ENCODE measurements around the gene TSC2.

The TSC2 gene

GRCh38 chr16:2058872-2059271 is 11.1 kb downstream of the TSC2 start:
- H3K4me3 ChIP-seq (ENCODE audit: low read length), result no peak overlapping the region

GRCh38 chr16:2060346-2060745 is 12.6 kb downstream of the TSC2 start:
- no peak for DNase-seq (ENCODE audit: low read depth, low spot score)
- no peak overlapping the region for H3K4me3 ChIP-seq (ENCODE audit: low read length)

More at GRCh38 chr16:2058872-2059271, 11.1 kb downstream of the TSC2 start:
- no peak for DNase-seq (ENCODE audit: low read depth, low spot score)

- no peak overlapping the region for H3K4me3 ChIP-seq (ENCODE audit: low read length)
These were observed 13.2 kb downstream of the TSC2 start for GRCh38 chr16:2061023-2061422.

GRCh38 chr16:2061526-2061925 is 13.7 kb downstream of the TSC2 start:
- no peak overlapping the region for H3K4me3 ChIP-seq (ENCODE audit: low read length)
- no peak for DNase-seq (ENCODE audit: low read depth, low spot score)

More at GRCh38 chr16:2061023-2061422, 13.2 kb downstream of the TSC2 start:
- no peak for DNase-seq (ENCODE audit: low read depth, low spot score)

GRCh38 chr16:2062801-2063200 is 15.0 kb downstream of the TSC2 start:
- H3K4me3 ChIP-seq (ENCODE audit: low read length), result no peak overlapping the region
- DNase-seq (ENCODE audit: low read depth, low spot score), result no peak

- H3K4me3 ChIP-seq (ENCODE audit: low read length), result no peak overlapping the region
- DNase-seq (ENCODE audit: low read depth, low spot score), result no peak
These were observed 16.1 kb downstream of the TSC2 start for GRCh38 chr16:2063861-2064260.

GRCh38 chr16:2064368-2064945 is 16.7 kb downstream of the TSC2 start:
- H3K4me3 ChIP-seq (ENCODE audit: low read length), result no peak overlapping the region
- DNase-seq (ENCODE audit: low read depth, low spot score), result no peak

GRCh38 chr16:2066139-2066538 is 18.4 kb downstream of the TSC2 start:
- DNase-seq (ENCODE audit: low read depth, low spot score), result no peak
- no peak overlapping the region for H3K4me3 ChIP-seq (ENCODE audit: low read length)

GRCh38 chr16:2070576-2071453 is 23.0 kb downstream of the TSC2 start:
- H3K4me3 ChIP-seq (ENCODE audit: low read length), result no peak overlapping the region

GRCh38 chr16:2071454-2072202 is 23.8 kb downstream of the TSC2 start:
- H3K4me3 ChIP-seq (ENCODE audit: low read length), result no peak overlapping the region

More at GRCh38 chr16:2070576-2071453, 23.0 kb downstream of the TSC2 start:
- DNase-seq (ENCODE audit: low read depth, low spot score), result no peak

GRCh38 chr16:2072926-2073325 is 25.1 kb downstream of the TSC2 start:
- no peak overlapping the region for H3K4me3 ChIP-seq (ENCODE audit: low read length)
- DNase-seq (ENCODE audit: low read depth, low spot score), result no peak

More at GRCh38 chr16:2071454-2072202, 23.8 kb downstream of the TSC2 start:
- no peak for DNase-seq (ENCODE audit: low read depth, low spot score)

- no peak overlapping the region for H3K4me3 ChIP-seq (ENCODE audit: low read length)
- DNase-seq (ENCODE audit: low read depth, low spot score), result no peak
These were observed 26.3 kb downstream of the TSC2 start for GRCh38 chr16:2074071-2074470.

- DNase-seq (ENCODE audit: low read depth, low spot score), result no peak
- no peak overlapping the region for H3K4me3 ChIP-seq (ENCODE audit: low read length)
These were observed 27.8 kb downstream of the TSC2 start for GRCh38 chr16:2075631-2076030.

- DNase-seq (ENCODE audit: low read depth, low spot score), result no peak
These were observed 28.5 kb downstream of the TSC2 start for GRCh38 chr16:2076072-2076865.

GRCh38 chr16:2077016-2077415 is 29.2 kb downstream of the TSC2 start:
- H3K4me3 ChIP-seq (ENCODE audit: low read length), result no peak overlapping the region
- DNase-seq (ENCODE audit: low read depth, low spot score), result no peak

More at GRCh38 chr16:2076072-2076865, 28.5 kb downstream of the TSC2 start:
- H3K4me3 ChIP-seq (ENCODE audit: low read length), result no peak overlapping the region

GRCh38 chr16:2077696-2078095 is 29.9 kb downstream of the TSC2 start:
- DNase-seq (ENCODE audit: low read depth, low spot score), result no peak
- no peak overlapping the region for H3K4me3 ChIP-seq (ENCODE audit: low read length)

GRCh38 chr16:2078096-2078495 is 30.3 kb downstream of the TSC2 start:
- no peak for DNase-seq (ENCODE audit: low read depth, low spot score)
- no peak overlapping the region for H3K4me3 ChIP-seq (ENCODE audit: low read length)

- no peak overlapping the region for H3K4me3 ChIP-seq (ENCODE audit: low read length)
- DNase-seq (ENCODE audit: low read depth, low spot score), result no peak
These were observed 30.9 kb downstream of the TSC2 start for GRCh38 chr16:2078691-2079090.

GRCh38 chr16:2079311-2079800 is 31.6 kb downstream of the TSC2 start:
- H3K4me3 ChIP-seq (ENCODE audit: low read length), result no peak overlapping the region
- DNase-seq (ENCODE audit: low read depth, low spot score), result no peak
